ENCODE data around the gene PDZRN3. TPM values are rescaled to one million over a fixed set of nuclear protein-coding genes. Genes with fewer than 3 reads are reported as not detected.

PDZRN3 gene
- total RNA-seq, 1 experiment from 2014 or later = 5.9 TPM

DNA sequence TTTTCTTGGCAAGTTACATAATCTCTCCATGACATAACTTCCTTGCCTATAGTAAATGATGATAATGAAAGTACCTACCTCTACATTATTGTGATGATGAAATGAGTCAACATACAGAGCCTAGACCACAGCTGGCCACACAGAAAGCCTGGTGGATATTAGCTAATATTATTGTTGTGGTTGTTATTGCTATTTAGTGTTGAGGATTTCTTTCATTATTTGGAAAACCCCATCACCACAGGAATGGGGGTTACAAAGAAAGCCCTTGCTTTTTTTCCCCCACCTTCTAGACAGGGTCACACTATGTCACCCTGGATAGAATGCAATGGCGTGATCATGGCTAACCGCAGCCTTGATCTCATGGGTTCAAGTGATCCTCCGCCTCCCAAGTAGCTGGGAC is 125.0 kb downstream of the PDZRN3 start:
- no peaks in the 10 kb centered on the region for H3K79me1 ChIP-seq (ENCODE audit: insufficient read depth, low read depth, low read length, poor library complexity, severe bottlenecking)
- H3K27me3 ChIP-seq (ENCODE audit: insufficient read depth, low read length) = no peaks in the 10 kb centered on the region
- Mint-ChIP-seq H3K27ac (no peak overlapping the region), H3K27me3 (ENCODE audit: low read depth) (no peaks in the 10 kb centered on the region; the same call in 1 of the 2 replicates), H3K4me1 (peaks cover 24 to 36% of the 10 kb centered on the region in 2 experiments), H3K9me3 (no peaks in the 10 kb centered on the region), H3K36me3 (ENCODE audit: insufficient read depth in 1 of 3, low read depth in 3 of 3) (no peaks in the 10 kb centered on the region), H3K4me3 (no peak overlapping the region)
- H2BK15ac ChIP-seq (ENCODE audit: low read depth, low read length) = no peak overlapping the region
- no peak overlapping the region for H2AFZ ChIP-seq (ENCODE audit: low read length)
- DNase-seq = no peak
- H2BK120ac ChIP-seq (ENCODE audit: low read depth, low read length, poor library complexity, severe bottlenecking) = no peak overlapping the region
- no peak overlapping the region for H3T11ph ChIP-seq (ENCODE audit: low read length)
- H2BK20ac ChIP-seq (ENCODE audit: low read depth, low read length, poor library complexity, severe bottlenecking) = no peak overlapping the region
- H3K9ac ChIP-seq (ENCODE audit: extremely low read depth, insufficient read length, low read length) = no peak overlapping the region
- H2BK12ac ChIP-seq (ENCODE audit: insufficient read length, low read depth, low read length) = no peak overlapping the region
- no peak overlapping the region for H4K8ac ChIP-seq (replicated peaks; ENCODE audit: insufficient read length, low read depth, low read length)
- H4K5ac ChIP-seq (ENCODE audit: insufficient read length, low read depth, low read length) = no peak overlapping the region
- no peak overlapping the region for H2BK5ac ChIP-seq (ENCODE audit: insufficient read length, low read length)
- H3K18ac ChIP-seq (ENCODE audit: insufficient read length, low read depth, low read length) = no peak overlapping the region
- TF ChIP-seq, protein P1, sequence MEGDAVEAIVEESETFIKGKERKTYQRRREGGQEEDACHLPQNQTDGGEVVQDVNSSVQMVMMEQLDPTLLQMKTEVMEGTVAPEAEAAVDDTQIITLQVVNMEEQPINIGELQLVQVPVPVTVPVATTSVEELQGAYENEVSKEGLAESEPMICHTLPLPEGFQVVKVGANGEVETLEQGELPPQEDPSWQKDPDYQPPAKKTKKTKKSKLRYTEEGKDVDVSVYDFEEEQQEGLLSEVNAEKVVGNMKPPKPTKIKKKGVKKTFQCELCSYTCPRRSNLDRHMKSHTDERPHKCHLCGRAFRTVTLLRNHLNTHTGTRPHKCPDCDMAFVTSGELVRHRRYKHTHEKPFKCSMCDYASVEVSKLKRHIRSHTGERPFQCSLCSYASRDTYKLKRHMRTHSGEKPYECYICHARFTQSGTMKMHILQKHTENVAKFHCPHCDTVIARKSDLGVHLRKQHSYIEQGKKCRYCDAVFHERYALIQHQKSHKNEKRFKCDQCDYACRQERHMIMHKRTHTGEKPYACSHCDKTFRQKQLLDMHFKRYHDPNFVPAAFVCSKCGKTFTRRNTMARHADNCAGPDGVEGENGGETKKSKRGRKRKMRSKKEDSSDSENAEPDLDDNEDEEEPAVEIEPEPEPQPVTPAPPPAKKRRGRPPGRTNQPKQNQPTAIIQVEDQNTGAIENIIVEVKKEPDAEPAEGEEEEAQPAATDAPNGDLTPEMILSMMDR (conservative IDR thresholded peaks at IDR 0.05) = no peak
- H4K20me1 ChIP-seq (ENCODE audit: control insufficient read depth, insufficient read depth, insufficient read length) = no peaks in the 10 kb centered on the region
- H3K79me2 ChIP-seq (ENCODE audit: insufficient read depth, low read length) = no peaks in the 10 kb centered on the region
- no peaks in the 10 kb centered on the region for H3K23me2 ChIP-seq (ENCODE audit: insufficient read length, low read depth, low read length, poor library complexity, severe bottlenecking)
- no peak overlapping the region for H4K91ac ChIP-seq (ENCODE audit: insufficient read length, low read depth, low read length)
- H3K56ac ChIP-seq (ENCODE audit: insufficient read length, low read depth, low read length) = no peak overlapping the region
- H3K23ac ChIP-seq (ENCODE audit: insufficient read length, low read depth, low read length) = no peak overlapping the region
- no CpG with 5 or more reads among the region's 3 CpGs for WGBS (ENCODE audit: extremely low coverage, insufficient read length, low lambda C conversion rate)
- H2AK5ac ChIP-seq (ENCODE audit: insufficient read length, low read length) = no peak overlapping the region
- no peaks in the 10 kb centered on the region for H3K9me3 ChIP-seq (ENCODE audit: control insufficient read depth, low read depth, low read length)
- no peaks in the 10 kb centered on the region; the same call in none of the 2 replicates for H3K4me1 ChIP-seq (ENCODE audit: insufficient read depth, low read length)
- no peak overlapping the region for H3K14ac ChIP-seq (ENCODE audit: insufficient read depth, low read length)
- H3K27ac ChIP-seq (ENCODE audit: insufficient read length, low read depth, low read length) = no peak overlapping the region
- no peak overlapping the region for H3K4ac ChIP-seq (ENCODE audit: low read depth, low read length)
- no peak overlapping the region for H3K4me2 ChIP-seq (ENCODE audit: insufficient read depth, insufficient read length, low read length)

All from H9 (cell line).